SK-N-SH treated with all-trans-retinoic acid at 6 μM for 48 hours (cell line): Measurements from ENCODE around the gene SFRP2.

ENCODE experiments used
- ATAC-seq: fragments of 200-7000 bp; cut with Tn5 transposase; 3 replicates; pipeline ENCODE4 v1.9.1; 2020; ENCODE audit warnings: mild to moderate bottlenecking, moderate library complexity
- ARNTL ChIP-seq: fragments of 450-650 bp; formaldehyde crosslinking; IDR thresholded peaks from 2 replicates; pipeline ENCODE4 v1.5.0; 2020; ENCODE audit warnings: low read depth, mild to moderate bottlenecking, moderate library complexity, borderline replicate concordance
- BACH2 ChIP-seq: fragments of 250-450 bp; sonication (Bioruptor Pico); IDR thresholded peaks from 2 replicates; pipeline ENCODE4 v1.9.0; 2021; ENCODE audit warnings: mild to moderate bottlenecking, borderline replicate concordance
- CREB5 ChIP-seq: fragments of 250-450 bp; sonication (Bioruptor Pico); IDR thresholded peaks from 2 replicates; pipeline ENCODE4 v1.5.1; 2020; ENCODE audit warnings: low read depth, mild to moderate bottlenecking, moderate library complexity
- CSDC2 ChIP-seq: fragments of 250-450 bp; sonication (Bioruptor Pico); IDR thresholded peaks from 2 replicates; pipeline ENCODE4 v1.5.0; 2020; ENCODE audit warnings: mild to moderate bottlenecking, moderate library complexity
- ESRRG ChIP-seq: fragments of 250-450 bp; sonication (Bioruptor Pico); IDR thresholded peaks from 2 replicates; pipeline ENCODE4 v1.6.1; 2021; ENCODE audit warnings: mild to moderate bottlenecking
- GLIS3 ChIP-seq: fragments of 250-450 bp; sonication (Bioruptor Pico); IDR thresholded peaks from 2 replicates; pipeline ENCODE4 v1.5.0; 2020; ENCODE audit warnings: mild to moderate bottlenecking, moderate library complexity
- ISL1 ChIP-seq: fragments of 250-450 bp; sonication (Bioruptor Pico); IDR thresholded peaks from 2 replicates; pipeline ENCODE4 v2.1.2; 2022; ENCODE audit warnings: mild to moderate bottlenecking, moderate library complexity
- OSR1 ChIP-seq: fragments of 250-450 bp; sonication (Bioruptor Pico); IDR thresholded peaks from 2 replicates; pipeline ENCODE4 v1.8.0; 2022; ENCODE audit warnings: moderate library complexity, mild to moderate bottlenecking, inconsistent platforms
- PATZ1 ChIP-seq: fragments of 250-450 bp; sonication (Bioruptor Pico); IDR thresholded peaks from 2 replicates; pipeline ENCODE4 v1.8.0; 2020; ENCODE audit warnings: mild to moderate bottlenecking, moderate library complexity, borderline replicate concordance
- POU6F1 ChIP-seq: fragments of 250-450 bp; sonication (Bioruptor Pico); IDR thresholded peaks from 2 replicates; pipeline ENCODE4 v1.8.0; 2021; ENCODE audit warnings: low read depth, mild to moderate bottlenecking, moderate library complexity, borderline replicate concordance
- RARB ChIP-seq: fragments of 250-450 bp; sonication (Bioruptor Pico); IDR thresholded peaks from 2 replicates; pipeline ENCODE4 v1.8.0; 2021; ENCODE audit warnings: mild to moderate bottlenecking, moderate library complexity
- SNAI2 ChIP-seq: fragments of 250-450 bp; sonication (Bioruptor Pico); IDR thresholded peaks from 2 replicates; pipeline ENCODE4 v1.5.0; 2020; ENCODE audit warnings: mild to moderate bottlenecking, moderate library complexity
- TCF4 ChIP-seq: fragments of 250-450 bp; sonication (Bioruptor Pico); IDR thresholded peaks from 2 replicates; pipeline ENCODE4 v1.8.0; 2021; ENCODE audit warnings: mild to moderate bottlenecking, moderate library complexity, borderline replicate concordance
- TOX ChIP-seq: fragments of 250-450 bp; sonication (Bioruptor Pico); IDR thresholded peaks from 2 replicates; pipeline ENCODE4 v1.8.0; 2021; ENCODE audit warnings: mild to moderate bottlenecking, moderate library complexity, borderline replicate concordance
- TSHZ2 ChIP-seq: fragments of 250-450 bp; sonication (Bioruptor Pico); IDR thresholded peaks from 2 replicates; pipeline ENCODE4 v1.5.0; 2020; ENCODE audit warnings: mild to moderate bottlenecking, moderate library complexity
- ZC3H10 ChIP-seq: fragments of 250-450 bp; sonication (Bioruptor Pico); IDR thresholded peaks from 2 replicates; pipeline ENCODE4 v1.5.1; 2021; ENCODE audit warnings: mild to moderate bottlenecking, moderate library complexity
- ZFP3 ChIP-seq: fragments of 250-450 bp; sonication (Bioruptor Pico); IDR thresholded peaks from 2 replicates; pipeline ENCODE4 v1.5.0; 2020; ENCODE audit warnings: mild to moderate bottlenecking, moderate library complexity
- ZFP30 ChIP-seq: fragments of 450-650 bp; formaldehyde crosslinking; IDR thresholded peaks from 2 replicates; pipeline ENCODE4 v1.5.0; 2022; ENCODE audit warnings: mild to moderate bottlenecking, moderate library complexity
- ZNF565 ChIP-seq: fragments of 450-650 bp; formaldehyde crosslinking; conservative IDR thresholded peaks from 2 replicates; pipeline ENCODE4 v1.5.0; 2020; ENCODE audit warnings: low read depth, mild to moderate bottlenecking, moderate library complexity
- ZNF70 ChIP-seq: fragments of 450-650 bp; formaldehyde crosslinking; IDR thresholded peaks from 2 replicates; pipeline ENCODE4 v1.5.0; 2020; ENCODE audit warnings: mild to moderate bottlenecking, moderate library complexity
- ZNF8 ChIP-seq: fragments of 450-650 bp; formaldehyde crosslinking; IDR thresholded peaks from 2 replicates; pipeline ENCODE4 v1.5.0; 2020; ENCODE audit warnings: mild to moderate bottlenecking, moderate library complexity
- TF ChIP-seq, protein P1 (sequence below): fragments of 250-450 bp; sonication (Bioruptor Pico); IDR thresholded peaks from 2 replicates; pipeline ENCODE4 v1.5.1; 2021; ENCODE audit warnings: mild to moderate bottlenecking, moderate library complexity

The SFRP2 gene

GRCh38 chr4:153773236-153773690 is 15.6 kb downstream of the SFRP2 start:
- ATAC-seq, result no peak
- TF ChIP-seq OSR1 (CRISPR knock-in tag) (no peak), ESRRG (no peak), TSHZ2 (CRISPR knock-in tag) (no peak), PATZ1 (CRISPR knock-in tag) (no peak), RARB (CRISPR knock-in tag) (no peak), ZNF8 (CRISPR knock-in tag) (no peak), ARNTL (CRISPR knock-in tag) (no peak), POU6F1 (no peak), SNAI2 (CRISPR knock-in tag) (no peak), ZC3H10 (CRISPR knock-in tag) (no peak), TOX (no peak), ZNF70 (CRISPR knock-in tag) (no peak), TCF4 (CRISPR knock-in tag) (no peak), BACH2 (CRISPR knock-in tag) (no peak), ZFP3 (CRISPR knock-in tag) (no peak)
- TF ChIP-seq, protein P1, sequence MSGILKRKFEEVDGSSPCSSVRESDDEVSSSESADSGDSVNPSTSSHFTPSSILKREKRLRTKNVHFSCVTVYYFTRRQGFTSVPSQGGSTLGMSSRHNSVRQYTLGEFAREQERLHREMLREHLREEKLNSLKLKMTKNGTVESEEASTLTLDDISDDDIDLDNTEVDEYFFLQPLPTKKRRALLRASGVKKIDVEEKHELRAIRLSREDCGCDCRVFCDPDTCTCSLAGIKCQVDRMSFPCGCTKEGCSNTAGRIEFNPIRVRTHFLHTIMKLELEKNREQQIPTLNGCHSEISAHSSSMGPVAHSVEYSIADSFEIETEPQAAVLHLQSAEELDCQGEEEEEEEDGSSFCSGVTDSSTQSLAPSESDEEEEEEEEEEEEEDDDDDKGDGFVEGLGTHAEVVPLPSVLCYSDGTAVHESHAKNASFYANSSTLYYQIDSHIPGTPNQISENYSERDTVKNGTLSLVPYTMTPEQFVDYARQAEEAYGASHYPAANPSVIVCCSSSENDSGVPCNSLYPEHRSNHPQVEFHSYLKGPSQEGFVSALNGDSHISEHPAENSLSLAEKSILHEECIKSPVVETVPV (CRISPR knock-in tag), result no peak

DNA sequence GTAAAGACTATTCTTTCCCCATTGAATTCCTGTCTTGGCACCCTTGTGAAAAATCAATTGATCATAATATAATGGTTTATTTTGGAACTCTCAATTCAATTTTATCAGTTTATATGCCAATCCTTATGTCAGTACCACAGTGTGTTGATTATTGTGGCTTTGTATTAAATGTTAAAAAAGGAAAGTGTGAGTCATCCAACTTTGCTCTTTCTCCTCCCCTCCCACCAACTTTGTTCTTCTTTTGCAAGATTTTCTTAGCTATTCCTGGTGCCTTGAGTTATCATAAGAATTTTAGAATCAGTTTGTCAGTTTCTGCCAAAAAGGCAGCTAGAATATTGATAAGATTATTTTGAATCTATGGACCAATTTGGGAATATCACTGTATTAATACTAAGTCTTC is 17.8 kb downstream of the SFRP2 start:
- TF ChIP-seq, protein P1 (CRISPR knock-in tag), result no peak
- no peak for TF ChIP-seq ARNTL (CRISPR knock-in tag)
- TF ChIP-seq ZFP30 (CRISPR knock-in tag), result no peak
- no peak for TF ChIP-seq RARB (CRISPR knock-in tag)
- TF ChIP-seq ZNF565, result no peak
- no peak for TF ChIP-seq CSDC2 (CRISPR knock-in tag)
- TF ChIP-seq ISL1 (CRISPR knock-in tag), result no peak
- no peak for TF ChIP-seq ZNF70 (CRISPR knock-in tag)
- no peak for TF ChIP-seq PATZ1 (CRISPR knock-in tag)
- no peak for TF ChIP-seq POU6F1
- no peak for TF ChIP-seq CREB5
- TF ChIP-seq GLIS3 (CRISPR knock-in tag), result no peak
- no peak for TF ChIP-seq ESRRG
- no peak for TF ChIP-seq SNAI2 (CRISPR knock-in tag)
- TF ChIP-seq OSR1 (CRISPR knock-in tag), result no peak
- TF ChIP-seq ZFP3 (CRISPR knock-in tag), result no peak
- TF ChIP-seq TOX, result no peak

More for the DNA sequence above, 17.8 kb downstream of the SFRP2 start:
- no peak for ATAC-seq
